DND-41 (cell line): ENCODE measurements around the gene TBX4.

Experiments
- ATAC-seq: fragments of 200-7000 bp; cut with Tn5 transposase; 3 replicates; pipeline ENCODE4 v1.9.1; 2021; ENCODE audit warnings: low read depth; ENCODE audit not compliant: insufficient read depth
- DNase-seq: peaks from one replicate; pipeline ENCODE4 v3.0.0-alpha.2; 2020
- H2AFZ ChIP-seq: 2 replicates; pipeline ENCODE4 v1.6.0; 2012; ENCODE audit warnings: low read depth, low read length
- H3K27ac ChIP-seq: 2 replicates; pipeline ENCODE4 v1.5.1; 2012; ENCODE audit warnings: low read length, inconsistent platforms
- H3K27me3 ChIP-seq: fragments of 200-600 bp; sonication (generic); 2 replicates; pipeline ENCODE4 v1.6.0; 2012; ENCODE audit warnings: low read length, mild to moderate bottlenecking, inconsistent platforms; ENCODE audit not compliant: insufficient read depth, poor library complexity
- H3K36me3 ChIP-seq: 2 replicates; pipeline ENCODE4 v1.5.1; 2012; ENCODE audit warnings: low read length, inconsistent platforms; ENCODE audit not compliant: insufficient read depth
- H3K4me1 ChIP-seq: 2 replicates; pipeline ENCODE4 v1.5.1; 2012; ENCODE audit warnings: mild to moderate bottlenecking, low read length; ENCODE audit not compliant: insufficient read depth
- H3K4me2 ChIP-seq: 2 replicates; pipeline ENCODE4 v1.6.0; 2012; ENCODE audit warnings: mild to moderate bottlenecking, moderate library complexity, low read length, inconsistent platforms; ENCODE audit not compliant: insufficient read depth
- H3K4me3 ChIP-seq, 2 experiments: fragments of 200-600 bp in 1 of 2; shearing (Covaris generic) in 1 of 2; 2 replicates each; pipeline ENCODE4 v1.5.1; 2012 to 2016; ENCODE audit warnings: inconsistent platforms in 2 of 2, low read length in 2 of 2, mild to moderate bottlenecking in 2 of 2, low read depth in 1 of 2, moderate library complexity in 1 of 2
- H3K79me2 ChIP-seq: 2 replicates; pipeline ENCODE4 v1.6.0; 2012; ENCODE audit warnings: low read length, inconsistent platforms; ENCODE audit not compliant: insufficient read depth
- H3K9ac ChIP-seq: 2 replicates; pipeline ENCODE4 v1.6.0; 2012; ENCODE audit warnings: low read depth, mild to moderate bottlenecking, inconsistent platforms, low read length, moderate library complexity
- H3K9me3 ChIP-seq: 2 replicates; pipeline ENCODE4 v1.5.1; 2012; ENCODE audit warnings: low read length, moderate library complexity, mild to moderate bottlenecking, inconsistent platforms; ENCODE audit not compliant: insufficient read depth, severe bottlenecking
- H4K20me1 ChIP-seq: 2 replicates; pipeline ENCODE4 v1.6.0; 2012; ENCODE audit warnings: low read length; ENCODE audit not compliant: insufficient read depth
- EZH2 ChIP-seq: IDR thresholded peaks from 3 replicates; pipeline ENCODE4 v1.6.1; 2012; ENCODE audit warnings: borderline replicate concordance, low read depth, mild to moderate bottlenecking, moderate library complexity, low read length, inconsistent platforms; ENCODE audit not compliant: severe bottlenecking
- TF ChIP-seq, protein P1 (sequence below): IDR thresholded peaks from 2 replicates; pipeline ENCODE4 v1.5.1; 2012; ENCODE audit warnings: borderline replicate concordance, low read length, moderate library complexity, mild to moderate bottlenecking; ENCODE audit not compliant: poor library complexity, severe bottlenecking; ENCODE audit errors: extremely low read depth

The TBX4 gene

DNA sequence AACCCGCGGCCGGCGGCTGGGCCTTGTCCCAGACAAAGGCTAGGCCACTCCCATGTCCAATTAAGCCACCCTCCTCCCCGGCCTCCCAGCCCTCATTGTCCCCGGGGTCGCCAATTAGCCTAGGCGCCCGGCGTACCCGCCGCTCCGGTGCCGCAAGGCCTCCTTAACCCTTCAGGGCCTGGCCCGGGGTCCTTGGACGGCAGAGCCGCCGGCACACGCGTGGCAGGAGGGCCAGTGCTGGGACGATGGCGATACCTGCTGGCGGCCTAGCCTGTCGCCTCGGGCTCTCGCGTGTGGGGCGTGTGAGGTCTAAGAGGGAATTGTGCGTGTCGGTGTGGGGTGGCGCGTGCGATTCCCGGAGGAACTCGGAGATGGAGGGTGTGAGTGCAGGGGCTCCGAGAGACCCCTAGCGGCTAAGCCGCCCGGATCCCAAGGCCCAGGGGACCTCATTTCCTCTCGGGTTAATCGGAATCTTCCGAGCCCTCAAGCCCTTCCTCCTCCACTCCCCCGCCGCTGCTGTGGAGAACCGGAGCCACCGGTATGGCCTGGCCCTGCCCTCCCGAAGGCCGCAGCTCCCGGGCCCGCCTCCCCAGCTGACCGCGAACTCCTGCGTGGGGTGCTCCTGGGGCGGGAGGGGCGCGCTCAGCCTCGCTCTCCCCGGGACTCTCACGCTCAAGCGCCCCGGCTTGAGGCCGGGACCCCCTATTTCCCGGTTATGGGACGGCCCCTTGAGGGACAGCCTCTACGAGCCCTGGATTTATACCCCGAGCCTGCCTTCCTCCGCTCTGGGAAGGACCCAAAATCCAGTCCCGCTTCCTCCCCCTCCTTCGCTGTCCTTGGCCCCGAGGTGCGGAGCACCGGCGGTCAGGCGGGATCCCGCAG lies 40.7 kb upstream of the TBX4 start:
- no peak overlapping the region for H3K4me3 ChIP-seq
- ATAC-seq (no peak), DNase-seq (no peak)
- no peak overlapping the region for H3K27ac ChIP-seq
- no peaks in the 10 kb centered on the region for H3K9me3 ChIP-seq
- no peaks in the 10 kb centered on the region for H3K36me3 ChIP-seq
- H3K27me3 ChIP-seq, result peaks cover 35% of the 10 kb centered on the region
- peak overlapping the region; percentile 89; the same call in 1 of the 2 replicates for H3K4me2 ChIP-seq
- H3K9ac ChIP-seq, result no peak overlapping the region
- H3K79me2 ChIP-seq, result no peaks in the 10 kb centered on the region
- no peak overlapping the region for H2AFZ ChIP-seq
- peaks cover 13% of the 10 kb centered on the region for H3K4me1 ChIP-seq
- TF ChIP-seq, protein P1, sequence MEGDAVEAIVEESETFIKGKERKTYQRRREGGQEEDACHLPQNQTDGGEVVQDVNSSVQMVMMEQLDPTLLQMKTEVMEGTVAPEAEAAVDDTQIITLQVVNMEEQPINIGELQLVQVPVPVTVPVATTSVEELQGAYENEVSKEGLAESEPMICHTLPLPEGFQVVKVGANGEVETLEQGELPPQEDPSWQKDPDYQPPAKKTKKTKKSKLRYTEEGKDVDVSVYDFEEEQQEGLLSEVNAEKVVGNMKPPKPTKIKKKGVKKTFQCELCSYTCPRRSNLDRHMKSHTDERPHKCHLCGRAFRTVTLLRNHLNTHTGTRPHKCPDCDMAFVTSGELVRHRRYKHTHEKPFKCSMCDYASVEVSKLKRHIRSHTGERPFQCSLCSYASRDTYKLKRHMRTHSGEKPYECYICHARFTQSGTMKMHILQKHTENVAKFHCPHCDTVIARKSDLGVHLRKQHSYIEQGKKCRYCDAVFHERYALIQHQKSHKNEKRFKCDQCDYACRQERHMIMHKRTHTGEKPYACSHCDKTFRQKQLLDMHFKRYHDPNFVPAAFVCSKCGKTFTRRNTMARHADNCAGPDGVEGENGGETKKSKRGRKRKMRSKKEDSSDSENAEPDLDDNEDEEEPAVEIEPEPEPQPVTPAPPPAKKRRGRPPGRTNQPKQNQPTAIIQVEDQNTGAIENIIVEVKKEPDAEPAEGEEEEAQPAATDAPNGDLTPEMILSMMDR, result no peak
- TF ChIP-seq EZH2, result no peak
- no peaks in the 10 kb centered on the region for H4K20me1 ChIP-seq

DNA sequence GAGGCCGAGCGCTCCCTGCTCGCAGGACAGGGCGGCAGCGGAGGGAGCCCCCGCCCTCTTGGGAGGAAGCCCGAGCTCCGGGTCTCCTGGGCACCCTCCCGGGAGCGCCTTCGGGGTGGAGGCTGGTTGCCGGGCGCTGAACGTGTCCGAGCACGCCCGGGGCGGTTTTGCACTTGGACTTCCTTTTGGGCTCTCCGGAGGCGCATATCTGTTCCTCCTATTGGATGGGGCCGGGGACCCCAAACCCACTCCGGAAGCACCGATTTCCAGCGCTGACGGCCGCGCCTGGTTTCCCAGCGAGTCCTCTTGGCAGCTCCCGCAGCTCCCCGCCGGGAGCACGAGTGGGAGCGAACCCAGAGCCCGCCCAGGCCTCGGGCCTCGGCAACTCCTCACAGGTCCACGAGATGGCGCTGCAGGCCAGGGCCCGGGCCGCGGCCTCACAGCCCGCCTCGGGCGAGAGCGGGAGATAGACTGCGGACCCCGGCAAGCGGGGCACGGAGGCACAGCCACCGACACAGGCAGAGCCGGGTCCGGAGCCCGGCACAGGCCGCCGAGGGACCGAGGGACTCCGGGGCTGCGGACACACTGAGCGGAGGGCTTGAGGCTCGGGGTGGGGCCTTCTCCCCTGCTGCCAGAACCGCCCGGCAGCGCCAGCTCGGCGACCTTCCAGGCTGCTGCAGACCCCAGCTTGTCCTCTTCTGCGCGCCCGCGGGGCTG lies 39.9 kb upstream of the TBX4 start:
- H3K27me3 ChIP-seq, result peaks cover 36% of the 10 kb centered on the region
- peak; percentile 58 for TF ChIP-seq EZH2
- TF ChIP-seq, protein P1, result peak; percentile 92
- H3K9ac ChIP-seq, result peak overlapping the region; percentile 63
- no peaks in the 10 kb centered on the region for H3K79me2 ChIP-seq
- no peaks in the 10 kb centered on the region for H4K20me1 ChIP-seq
- H3K4me3 ChIP-seq, result peak overlapping the region; percentile 19 to 60; a peak in 3 of 4 replicates
- H3K9me3 ChIP-seq, result no peaks in the 10 kb centered on the region
- H3K4me1 ChIP-seq, result peaks cover 13% of the 10 kb centered on the region
- DNase-seq, result peak; percentile 76
- peak; percentile 84 for ATAC-seq
- H3K4me2 ChIP-seq, result peak overlapping the region; percentile 89
- no peaks in the 10 kb centered on the region for H3K36me3 ChIP-seq
- H2AFZ ChIP-seq, result peak overlapping the region; percentile 78
- H3K27ac ChIP-seq, result no peak overlapping the region

DNA sequence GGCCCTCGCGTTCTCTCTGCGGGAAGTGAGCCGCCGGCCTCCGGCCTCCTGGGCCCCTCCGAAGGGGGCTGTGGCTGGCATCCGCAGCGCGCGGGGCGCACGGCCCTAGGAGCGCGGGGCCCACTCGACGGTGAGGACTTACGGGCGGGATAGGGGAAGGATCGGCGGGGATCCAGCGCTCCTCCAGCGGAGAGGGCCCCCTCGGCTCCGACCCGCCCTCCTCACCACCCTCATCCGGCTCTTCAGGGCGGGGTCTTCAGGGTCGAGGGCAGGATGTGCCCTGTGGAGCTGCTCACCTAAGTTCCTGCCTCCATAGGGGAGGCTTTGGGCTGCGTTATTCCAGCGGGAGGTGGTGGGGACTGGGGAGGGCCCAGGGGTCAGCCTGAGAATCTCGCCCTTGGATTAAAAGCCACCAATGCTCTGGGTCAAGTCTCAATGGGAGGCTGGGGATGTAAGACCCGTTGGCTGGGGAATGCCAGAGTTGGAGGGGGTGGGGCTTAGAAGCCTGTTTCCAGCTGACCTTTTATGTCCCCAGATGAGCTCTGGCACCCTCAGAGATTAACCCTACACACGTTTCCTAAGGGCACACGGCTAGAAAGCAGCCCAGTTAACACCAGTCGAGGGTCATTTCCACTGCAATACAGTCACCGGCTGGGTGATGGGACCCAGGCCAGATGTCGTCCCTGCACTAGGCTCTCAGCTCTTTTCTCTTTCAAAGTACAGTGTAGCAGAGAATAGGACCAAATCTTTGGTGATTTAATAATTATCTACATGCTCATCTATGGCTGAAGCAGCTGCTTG lies 39.2 kb upstream of the TBX4 start:
- peaks cover 36% of the 10 kb centered on the region for H3K27me3 ChIP-seq
- H3K4me3 ChIP-seq, result peak overlapping the region; percentile 19 to 60; a peak in 3 of 4 replicates
- peak overlapping the region; percentile 89 for H3K4me2 ChIP-seq
- peaks cover 13% of the 10 kb centered on the region for H3K4me1 ChIP-seq
- no peaks in the 10 kb centered on the region for H3K79me2 ChIP-seq
- no peaks in the 10 kb centered on the region for H3K36me3 ChIP-seq
- peak; percentile 60 for ATAC-seq
- no peaks in the 10 kb centered on the region for H3K9me3 ChIP-seq
- TF ChIP-seq, protein P1, result no peak
- TF ChIP-seq EZH2, result peak; percentile 51
- peak; percentile 52 for DNase-seq
- peak overlapping the region; percentile 78 for H2AFZ ChIP-seq
- H3K9ac ChIP-seq, result peak overlapping the region; percentile 63
- H4K20me1 ChIP-seq, result no peaks in the 10 kb centered on the region
- no peak overlapping the region for H3K27ac ChIP-seq
